Occipital lobe (tissue), 2 donors: Measurements from ENCODE around the gene STARD13. TPM values are rescaled to one million over a fixed set of nuclear protein-coding genes. Genes with fewer than 3 reads are reported as not detected.

Experiments
- DNase-seq: peaks from one replicate; lab custom pipeline; 2025; lab: John Stamatoyannopoulos, UW
- total RNA-seq: library from RNA; depleted of rRNA; stranded (reverse); fragments of >200 nt; gene quantifications from one replicate; pipeline ENCODE4 v1.2.3, GENCODE V29; 2014

Gene STARD13, protein sequence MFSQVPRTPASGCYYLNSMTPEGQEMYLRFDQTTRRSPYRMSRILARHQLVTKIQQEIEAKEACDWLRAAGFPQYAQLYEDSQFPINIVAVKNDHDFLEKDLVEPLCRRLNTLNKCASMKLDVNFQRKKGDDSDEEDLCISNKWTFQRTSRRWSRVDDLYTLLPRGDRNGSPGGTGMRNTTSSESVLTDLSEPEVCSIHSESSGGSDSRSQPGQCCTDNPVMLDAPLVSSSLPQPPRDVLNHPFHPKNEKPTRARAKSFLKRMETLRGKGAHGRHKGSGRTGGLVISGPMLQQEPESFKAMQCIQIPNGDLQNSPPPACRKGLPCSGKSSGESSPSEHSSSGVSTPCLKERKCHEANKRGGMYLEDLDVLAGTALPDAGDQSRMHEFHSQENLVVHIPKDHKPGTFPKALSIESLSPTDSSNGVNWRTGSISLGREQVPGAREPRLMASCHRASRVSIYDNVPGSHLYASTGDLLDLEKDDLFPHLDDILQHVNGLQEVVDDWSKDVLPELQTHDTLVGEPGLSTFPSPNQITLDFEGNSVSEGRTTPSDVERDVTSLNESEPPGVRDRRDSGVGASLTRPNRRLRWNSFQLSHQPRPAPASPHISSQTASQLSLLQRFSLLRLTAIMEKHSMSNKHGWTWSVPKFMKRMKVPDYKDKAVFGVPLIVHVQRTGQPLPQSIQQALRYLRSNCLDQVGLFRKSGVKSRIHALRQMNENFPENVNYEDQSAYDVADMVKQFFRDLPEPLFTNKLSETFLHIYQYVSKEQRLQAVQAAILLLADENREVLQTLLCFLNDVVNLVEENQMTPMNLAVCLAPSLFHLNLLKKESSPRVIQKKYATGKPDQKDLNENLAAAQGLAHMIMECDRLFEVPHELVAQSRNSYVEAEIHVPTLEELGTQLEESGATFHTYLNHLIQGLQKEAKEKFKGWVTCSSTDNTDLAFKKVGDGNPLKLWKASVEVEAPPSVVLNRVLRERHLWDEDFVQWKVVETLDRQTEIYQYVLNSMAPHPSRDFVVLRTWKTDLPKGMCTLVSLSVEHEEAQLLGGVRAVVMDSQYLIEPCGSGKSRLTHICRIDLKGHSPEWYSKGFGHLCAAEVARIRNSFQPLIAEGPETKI
- total RNA-seq: 12.3 TPM

GRCh38 chr13:33285420-33286124 lies at the start of gene STARD13:
Gene STARD13 (minus strand): TSS chr13:33285755. CDS start chr13:33285638, 117 bp downstream.
- peak; percentile 89 for DNase-seq

GRCh38 chr13:33334831-33335230 lies 49.3 kb upstream of the STARD13 start:
- no peak for DNase-seq

DNA sequence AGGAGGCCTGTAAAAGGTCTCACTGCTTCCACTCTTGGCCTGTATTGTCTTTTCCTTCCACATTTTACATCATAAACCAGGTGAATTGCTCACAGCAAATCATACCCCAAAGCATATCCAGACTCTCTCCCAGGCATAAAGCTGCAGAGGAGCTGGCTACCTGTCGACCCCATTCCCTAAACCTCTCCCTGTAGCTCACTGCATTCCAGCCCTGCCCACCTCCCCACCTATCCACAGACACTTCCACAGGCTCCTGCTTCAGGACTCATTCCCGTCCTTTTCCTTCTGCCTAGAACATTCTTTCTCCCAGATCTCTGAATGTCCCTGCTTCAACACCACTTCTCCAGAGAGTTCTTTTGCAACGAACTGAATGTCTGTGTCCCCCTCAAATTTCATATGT lies 46.4 kb upstream of the STARD13 start:
- DNase-seq: no peak

- no peak for DNase-seq
These were observed 44.9 kb upstream of the STARD13 start for GRCh38 chr13:33330483-33330882.

GRCh38 chr13:33328701-33329100 lies 43.1 kb upstream of the STARD13 start:
- no peak for DNase-seq

DNA sequence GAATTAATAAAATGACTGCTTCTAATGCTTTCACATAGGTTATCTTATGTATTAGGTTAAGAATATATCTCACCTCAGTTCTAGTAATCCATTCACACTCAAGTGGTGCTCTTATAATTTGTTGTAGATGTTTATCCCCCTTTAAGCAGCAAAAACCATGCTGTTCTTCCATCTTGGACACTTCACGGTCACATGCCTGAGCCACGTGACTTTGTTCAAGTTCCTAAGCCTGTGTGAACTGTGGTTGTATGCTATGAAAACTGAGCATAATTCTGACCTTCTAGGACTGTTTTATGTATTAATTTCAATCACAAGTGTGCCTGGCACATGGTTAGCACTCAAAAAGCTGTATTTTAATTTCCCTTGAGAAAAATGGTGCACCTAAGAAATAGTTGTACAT lies 41.2 kb upstream of the STARD13 start:
- DNase-seq: no peak

DNA sequence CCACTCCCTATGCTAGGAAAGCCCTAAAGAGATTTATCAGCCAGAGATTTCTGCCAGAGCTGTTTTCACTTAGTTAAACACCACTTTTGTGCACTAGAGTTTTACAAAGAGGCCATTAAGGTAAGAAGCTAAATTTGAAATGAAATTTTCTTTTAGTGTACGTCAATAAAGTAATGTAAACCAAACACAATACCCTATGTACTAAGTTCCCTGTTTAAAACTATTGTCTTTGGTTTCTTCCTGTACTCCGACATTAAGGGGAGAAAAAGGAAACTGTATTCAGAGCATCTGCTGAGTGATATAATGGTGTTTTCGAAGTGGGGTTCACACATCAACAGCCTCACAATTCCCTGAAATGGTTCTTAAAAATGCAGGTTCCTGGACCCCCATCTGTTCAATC lies 40.7 kb upstream of the STARD13 start:
- no peak for DNase-seq

GRCh38 chr13:33323801-33324510 lies 38.4 kb upstream of the STARD13 start:
- DNase-seq: no peak

DNA sequence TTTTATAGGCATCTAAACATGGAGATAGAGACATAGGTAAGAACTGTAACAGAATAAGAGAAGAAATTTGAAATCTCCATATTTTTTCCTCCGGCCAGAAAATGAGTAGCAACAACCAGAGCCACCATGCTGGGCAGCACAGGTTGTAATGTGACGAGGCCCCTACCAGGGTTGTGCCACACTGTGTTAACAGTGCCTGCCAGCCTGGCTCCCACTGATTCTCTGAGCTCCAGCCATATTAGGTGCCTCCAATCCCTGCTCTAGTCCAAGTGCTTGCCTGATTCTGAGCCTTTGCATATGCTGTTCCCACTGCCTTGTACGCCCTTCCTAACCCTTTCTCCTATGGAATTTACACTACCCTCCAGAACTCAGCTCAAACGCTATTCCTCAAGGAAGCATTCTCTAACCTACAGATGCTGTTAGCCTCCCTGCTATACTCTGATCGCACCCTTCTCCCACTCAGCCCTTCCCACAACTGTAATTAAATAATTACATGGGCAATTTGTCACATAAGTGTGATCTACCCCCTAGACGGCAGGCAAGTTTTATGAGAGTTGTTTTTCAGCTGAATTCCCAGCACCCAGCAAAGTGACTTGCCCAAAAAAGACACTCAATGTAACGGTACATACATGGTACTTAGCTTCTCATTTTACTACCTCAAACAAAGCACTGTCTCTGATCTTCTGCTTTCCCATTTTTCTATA lies 37.6 kb upstream of the STARD13 start:
- DNase-seq: no peak

DNA sequence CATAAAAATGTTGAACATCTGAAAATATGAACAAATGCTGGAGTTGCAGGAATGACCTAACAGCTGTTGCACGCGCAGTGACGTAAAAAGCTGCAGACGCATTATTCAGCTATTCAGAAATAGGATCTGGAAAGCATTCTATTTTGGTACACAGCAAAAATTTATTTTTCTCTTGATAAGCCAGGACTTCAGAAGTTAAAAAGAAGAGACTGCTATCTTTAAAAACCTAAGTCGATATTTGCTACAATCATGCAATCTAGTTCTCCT lies 36.9 kb upstream of the STARD13 start:
- no peak for DNase-seq

GRCh38 chr13:33321686-33322542 lies 36.4 kb upstream of the STARD13 start:
- DNase-seq: no peak

DNA sequence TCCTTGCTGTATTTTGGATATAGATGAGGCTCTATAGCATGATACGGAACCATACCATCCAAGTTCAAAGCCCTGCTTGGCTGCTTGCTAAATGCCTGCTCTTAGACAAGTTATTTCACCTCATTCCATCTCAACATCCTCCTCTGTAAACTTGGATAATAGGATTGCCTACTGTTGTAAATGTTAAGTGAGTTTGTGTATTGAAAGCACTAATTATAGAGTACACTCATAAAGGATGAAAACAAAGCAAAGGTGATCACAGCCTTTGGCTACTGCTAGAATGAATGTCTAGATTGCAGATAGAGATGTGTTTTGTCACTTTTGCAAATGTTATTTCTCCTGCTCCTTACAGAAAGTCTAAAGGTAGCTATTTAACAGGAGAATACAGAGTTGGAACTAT lies 34.3 kb upstream of the STARD13 start:
- no peak for DNase-seq

DNA sequence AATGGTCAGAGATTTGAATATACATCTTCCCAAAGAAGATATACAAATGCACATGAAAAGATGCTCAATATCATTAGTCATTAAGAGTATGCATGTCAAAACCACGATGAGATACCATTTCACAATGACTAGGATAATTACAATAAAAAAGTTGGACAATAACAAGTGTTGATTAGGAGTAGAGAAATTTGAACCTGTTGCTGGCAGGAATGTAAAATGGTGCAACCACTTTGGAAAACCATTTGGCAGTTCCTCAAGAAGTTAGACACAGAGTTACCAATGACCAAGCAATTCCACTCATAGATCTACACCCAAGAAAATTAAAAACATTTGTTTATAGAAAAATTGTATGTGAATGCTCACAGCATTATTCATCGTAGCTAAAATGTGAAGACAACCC lies 33.2 kb upstream of the STARD13 start:
- DNase-seq: no peak

- no peak for DNase-seq
These were observed 32.5 kb upstream of the STARD13 start for GRCh38 chr13:33318037-33318436.

DNA sequence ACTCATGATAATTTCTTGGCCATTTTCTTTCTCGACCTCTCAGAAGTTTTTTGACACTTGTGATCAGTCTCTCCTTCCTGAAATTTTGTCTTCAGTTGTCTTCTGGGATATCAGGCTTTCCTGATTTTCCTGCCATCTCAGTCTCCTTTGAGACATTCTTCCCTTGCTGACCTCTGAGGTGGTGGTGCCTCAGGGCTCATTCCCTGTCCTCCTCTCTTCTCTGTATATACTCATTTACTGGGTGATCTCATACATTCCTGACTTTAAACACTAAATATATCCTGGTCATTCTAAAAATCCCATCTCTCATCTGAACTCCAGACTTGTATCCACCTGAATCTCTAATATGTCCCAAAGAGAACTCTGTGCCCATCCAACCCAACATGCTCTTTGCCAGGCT lies 31.3 kb upstream of the STARD13 start:
- no peak for DNase-seq

DNA sequence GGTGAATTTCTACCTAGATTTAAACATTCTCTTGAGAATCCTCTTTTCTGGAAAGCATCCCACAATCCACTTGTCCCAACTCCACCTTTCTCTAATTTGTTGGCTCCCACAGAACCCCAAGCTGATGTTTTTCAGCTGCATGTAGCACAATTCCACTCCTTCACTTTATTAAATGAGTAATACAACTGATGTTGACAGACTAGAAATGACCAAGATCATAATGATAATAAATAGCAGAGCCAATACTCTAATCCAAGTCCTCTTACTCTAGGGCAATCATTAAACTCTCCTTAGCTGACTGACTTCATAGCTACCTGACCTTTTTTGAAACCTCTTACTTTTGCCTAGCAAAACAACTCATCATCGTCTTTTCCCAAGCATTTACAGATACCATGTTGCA lies 27.9 kb upstream of the STARD13 start:
- no peak for DNase-seq

DNA sequence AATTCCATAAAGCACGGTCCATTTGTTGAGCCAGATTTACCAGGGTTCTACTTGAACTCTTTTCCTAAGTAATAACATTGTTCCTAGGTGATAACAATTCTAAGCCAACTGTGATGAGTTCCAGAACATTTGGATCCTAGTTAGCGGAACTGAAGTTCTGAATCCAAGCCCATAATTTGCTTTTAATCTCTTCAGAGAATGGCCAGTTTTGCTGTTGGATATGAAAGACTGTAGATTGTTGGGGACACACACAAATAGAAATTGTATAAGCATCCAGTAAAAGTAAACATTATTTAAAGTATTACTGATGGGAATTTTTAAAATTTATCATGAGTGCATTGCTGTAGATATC lies 27.3 kb upstream of the STARD13 start:
- DNase-seq: no peak

DNA sequence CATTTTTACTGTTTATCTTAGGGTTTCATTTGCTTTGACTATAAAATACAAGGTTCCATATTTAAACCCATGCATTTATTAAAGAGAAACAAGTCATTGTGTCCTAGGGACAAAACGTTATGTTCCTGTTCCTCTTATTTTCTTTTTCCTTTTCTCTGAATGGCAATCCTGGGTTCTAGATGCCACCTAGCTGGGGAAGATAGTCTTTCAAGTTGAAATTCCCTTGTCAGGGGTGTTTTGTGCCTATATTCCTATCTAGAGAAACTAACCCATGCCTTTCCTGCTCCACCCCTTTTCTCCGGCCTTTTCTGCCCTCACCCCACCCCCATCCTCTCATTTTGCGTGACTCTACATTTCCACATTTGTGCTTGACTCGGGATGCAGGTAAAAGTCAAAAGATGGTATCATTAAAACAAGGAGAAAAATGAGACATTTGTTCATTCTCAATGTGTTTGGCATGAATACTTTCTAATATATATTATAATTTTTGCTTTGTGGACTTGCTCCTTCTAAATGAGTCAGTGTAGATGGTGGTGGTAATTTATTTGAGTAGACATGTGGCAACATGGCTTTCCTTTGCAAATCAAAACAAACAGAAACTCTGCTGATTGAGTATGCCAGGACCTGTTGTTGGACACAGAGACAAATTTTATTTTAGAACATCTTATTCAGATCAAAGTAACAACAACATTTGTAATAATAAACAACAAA lies 26.8 kb upstream of the STARD13 start:
- no peak for DNase-seq

- no peak for DNase-seq
These were observed 25.5 kb upstream of the STARD13 start for GRCh38 chr13:33311040-33311439.
